Gastroesophageal sphincter (tissue), 3 donors: Measurements from ENCODE around the gene CENPA.
"Not testable (repeated sequence)": the region's sequence is repeated elsewhere in the genome, so short reads cannot be mapped to it uniquely, and the experiment has no call there.

Experiments used
- CTCF ChIP-seq, 4 experiments: fragments of 200-600 bp in 2 of 4; fragments of 450-650 bp in 2 of 4; sonication (generic) in 1 of 4; IDR thresholded peaks; one replicate each; pipeline ENCODE4 v1.5.1; 2017 to 2019; ENCODE audit warnings: antibody characterized with exemption in 4 of 4, mild to moderate bottlenecking in 2 of 4, moderate library complexity in 2 of 4
- EP300 ChIP-seq: sonication (generic); formaldehyde crosslinking; IDR thresholded peaks from one replicate; pipeline ENCODE4 v1.6.1; 2017; ENCODE audit warnings: antibody characterized with exemption, mild to moderate bottlenecking
- POLR2A ChIP-seq, 2 donors: fragments of 450-650 bp; IDR thresholded peaks; one replicate each; pipeline ENCODE4 v1.6.1; 2017; ENCODE audit warnings: antibody characterized with exemption in 2 of 2, mild to moderate bottlenecking in 2 of 2, moderate library complexity in 1 of 2
- POLR2AphosphoS5 ChIP-seq: sonication (generic); formaldehyde crosslinking; IDR thresholded peaks from one replicate; pipeline ENCODE4 v1.6.1; 2017; ENCODE audit warnings: antibody characterized with exemption

GRCh38 chr2:26760991-26761390 is 24.9 kb upstream of the CENPA start:
- not testable (repeated sequence) for TF ChIP-seq CTCF (IDR thresholded peaks at IDR 0.05); POLR2A (IDR thresholded peaks at IDR 0.05); POLR2AphosphoS5; EP300
